ENCODE data around the gene RXRB.
A peak's percentile ranks its signal among the peaks of the same experiment; 100 is the strongest.
"Not testable (repeated sequence)": the region's sequence is repeated elsewhere in the genome, so short reads cannot be mapped to it uniquely, and the experiment has no call there.

RXRB gene

DNA sequence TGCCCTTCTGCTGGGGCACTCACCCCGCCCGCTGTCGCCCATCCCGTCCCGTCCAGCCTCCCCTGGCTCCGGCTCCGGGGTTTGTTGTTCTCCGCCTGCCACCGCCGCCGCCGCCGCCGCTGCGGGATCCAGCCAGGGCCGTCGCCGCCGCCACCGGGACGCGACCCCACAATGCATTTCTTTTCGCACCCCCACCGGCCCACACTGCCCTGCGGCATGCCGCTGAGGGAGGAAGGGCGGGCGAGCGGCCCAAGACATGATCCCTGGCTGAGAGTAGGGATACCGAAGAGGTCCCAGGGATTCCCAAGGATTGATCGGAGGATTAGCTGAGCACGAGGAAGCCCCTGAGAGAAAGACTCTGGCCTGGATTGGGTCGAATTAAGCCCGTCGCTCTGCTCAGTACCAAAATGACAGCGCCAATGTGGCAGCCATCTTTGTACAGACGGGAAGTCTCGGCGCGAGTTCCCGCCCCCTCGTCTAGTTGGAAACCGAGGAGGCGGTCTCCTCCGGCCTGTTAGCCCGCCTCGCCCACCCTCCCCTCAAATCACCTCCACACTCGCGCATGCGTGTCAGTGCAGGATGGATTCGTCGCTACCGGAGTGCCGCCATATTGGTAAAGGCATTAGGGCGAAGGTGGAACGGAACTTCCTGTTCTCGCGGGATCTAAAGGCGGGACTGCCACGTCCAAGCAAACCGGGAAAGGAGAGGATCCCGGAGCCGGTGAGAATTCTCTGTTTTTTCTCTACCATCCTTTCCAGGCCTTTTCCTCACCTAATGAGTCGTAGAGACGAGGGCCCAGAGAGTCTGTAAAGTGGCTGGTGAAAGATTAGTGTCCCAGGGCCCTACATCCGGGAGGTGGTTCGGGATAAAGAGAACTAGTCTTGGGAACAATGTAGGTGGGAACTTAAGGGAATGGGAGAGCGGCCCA, at the start of gene RXRB, which contains the start of gene SLC39A7:
RXRB (minus strand) TSS at position 447 of the 928 bp plus-strand sequence; CDS start at position 258, 189 bp downstream.
SLC39A7 (plus strand) TSS at position 649 of the 928 bp plus-strand sequence. CDS start 379 bp downstream, outside the sequence.
- DNase-seq (ENCODE audit: low read depth in 2 of 2), result peak; percentile 98 to 99

GRCh38 chr6:33249732-33250630, 49.5 kb upstream of the RXRB start:
- DNase-seq (ENCODE audit: low read depth in 2 of 2), result no peak

DNA sequence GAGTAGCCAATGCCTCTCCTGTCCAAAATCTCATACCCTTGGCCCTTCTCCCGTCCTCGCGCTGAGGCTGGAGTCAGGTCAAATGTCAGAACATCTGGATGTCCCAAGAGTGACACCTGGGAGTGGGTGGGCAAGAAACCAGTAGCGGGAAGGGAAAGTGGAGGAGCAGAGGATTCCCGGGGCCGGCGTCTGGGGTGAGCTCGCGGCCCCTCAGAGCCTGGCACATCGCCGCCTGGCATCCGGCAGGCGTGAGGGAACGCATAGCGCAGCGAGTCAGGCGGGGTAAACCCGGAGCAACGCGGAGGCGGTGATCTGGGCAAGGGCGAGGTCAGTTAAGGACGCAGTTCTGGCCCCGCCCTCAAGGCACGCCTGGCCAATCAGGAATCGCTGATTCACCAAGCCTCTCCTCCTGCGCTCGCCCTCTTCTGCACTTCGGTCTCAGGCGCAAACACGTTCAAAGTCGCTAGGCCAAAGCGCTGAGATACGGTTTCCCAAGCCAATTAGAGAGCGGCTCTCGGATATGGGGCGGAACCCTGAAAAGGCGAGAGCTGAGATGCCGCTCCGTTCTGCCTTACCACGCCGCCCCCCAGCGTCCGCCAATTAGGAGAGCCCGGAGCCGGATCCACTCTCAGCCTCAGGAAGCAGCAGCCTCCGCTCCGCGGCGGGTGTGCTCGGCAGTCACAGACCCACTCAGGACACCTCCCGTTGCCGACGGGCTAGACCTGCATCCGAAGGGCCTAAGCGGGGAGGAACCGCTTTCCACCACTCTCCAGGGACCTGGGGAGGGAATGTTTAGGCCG, 48.7 kb upstream of the RXRB start:
- peak; percentile 94 to 97 for DNase-seq (ENCODE audit: low read depth in 2 of 2)

- peak; percentile 9 to 13 for DNase-seq (ENCODE audit: low read depth in 2 of 2)
These were observed 48.1 kb upstream of the RXRB start for GRCh38 chr6:33248643-33248931.

DNA sequence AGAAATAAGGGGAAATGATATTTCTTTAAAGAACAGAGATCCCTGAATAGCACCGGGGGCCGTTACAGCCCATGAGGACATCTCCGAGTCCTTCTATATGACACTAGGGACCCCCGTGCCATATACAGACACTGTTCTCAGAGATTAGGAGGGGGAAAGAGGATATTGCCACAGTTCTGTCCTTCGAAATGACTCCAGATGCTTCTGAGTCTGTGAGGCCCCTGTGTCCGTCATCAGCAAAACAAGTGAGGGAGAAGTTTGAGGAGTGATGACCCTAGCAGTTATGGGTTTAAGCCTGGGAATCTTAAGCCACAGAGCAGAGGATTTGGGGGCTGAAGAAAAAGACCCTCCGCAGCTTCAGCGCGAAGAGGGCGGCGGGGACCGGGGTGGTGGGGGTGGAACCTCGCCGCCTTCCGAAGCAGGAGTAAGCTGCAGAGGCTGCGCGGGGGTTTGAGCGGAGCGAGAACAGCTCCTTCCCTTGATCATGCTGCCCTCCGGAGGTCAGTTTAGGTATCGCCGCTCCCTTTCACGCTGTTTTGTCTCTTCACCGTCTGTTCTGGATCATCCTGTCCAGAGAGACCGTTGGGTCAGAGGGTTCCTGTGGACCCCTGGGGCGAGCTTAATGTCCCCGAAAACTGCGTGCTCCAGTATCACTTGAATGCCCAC, 47.6 kb upstream of the RXRB start:
- DNase-seq (ENCODE audit: low read depth in 2 of 2), result peak; percentile 78 to 88

DNA sequence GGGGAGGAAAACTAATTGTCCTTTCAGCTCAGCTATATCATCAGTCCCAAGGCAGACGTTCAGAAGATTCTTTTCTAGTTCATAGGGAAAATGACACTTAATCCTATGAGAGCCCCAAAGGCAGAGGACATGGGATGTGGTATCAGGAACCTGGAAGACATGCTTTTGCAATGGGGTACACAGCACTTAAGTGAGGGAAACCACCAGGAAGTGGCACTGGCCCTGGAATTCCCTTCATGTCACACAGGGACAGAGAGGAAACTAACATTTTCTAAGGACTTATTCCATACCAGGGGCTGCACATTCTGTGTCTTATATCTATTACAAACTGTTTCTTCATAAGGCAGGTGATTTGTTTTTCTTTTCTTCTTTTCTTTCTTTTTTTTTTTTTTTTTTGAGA, 43.0 kb upstream of the RXRB start:
- no peak for DNase-seq (ENCODE audit: low read depth in 2 of 2)

DNA sequence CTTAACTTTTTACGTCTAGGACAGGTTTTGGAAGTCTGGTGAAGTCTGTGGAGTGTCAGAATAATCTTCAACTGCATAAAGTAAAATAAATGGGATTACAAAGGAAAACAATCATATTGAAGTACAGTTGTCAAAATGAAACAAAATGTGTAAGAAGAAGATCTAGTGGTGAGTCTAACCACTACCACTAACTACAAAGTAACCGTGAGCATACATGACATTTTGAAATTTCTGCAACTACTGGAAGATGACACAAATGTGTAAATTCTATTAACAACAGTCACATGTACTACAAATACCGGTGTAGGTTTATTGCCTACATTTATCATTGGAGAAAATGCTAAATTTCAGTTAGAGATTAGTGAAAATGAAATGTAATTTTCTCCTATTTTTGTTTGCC, 41.5 kb upstream of the RXRB start:
- no peak for DNase-seq (ENCODE audit: low read depth in 2 of 2)

GRCh38 chr6:33237741-33238140, 37.3 kb upstream of the RXRB start:
- DNase-seq (ENCODE audit: low read depth in 2 of 2), result no peak

GRCh38 chr6:33236852-33237251, 36.4 kb upstream of the RXRB start:
- DNase-seq (ENCODE audit: low read depth in 2 of 2), result no peak

DNA sequence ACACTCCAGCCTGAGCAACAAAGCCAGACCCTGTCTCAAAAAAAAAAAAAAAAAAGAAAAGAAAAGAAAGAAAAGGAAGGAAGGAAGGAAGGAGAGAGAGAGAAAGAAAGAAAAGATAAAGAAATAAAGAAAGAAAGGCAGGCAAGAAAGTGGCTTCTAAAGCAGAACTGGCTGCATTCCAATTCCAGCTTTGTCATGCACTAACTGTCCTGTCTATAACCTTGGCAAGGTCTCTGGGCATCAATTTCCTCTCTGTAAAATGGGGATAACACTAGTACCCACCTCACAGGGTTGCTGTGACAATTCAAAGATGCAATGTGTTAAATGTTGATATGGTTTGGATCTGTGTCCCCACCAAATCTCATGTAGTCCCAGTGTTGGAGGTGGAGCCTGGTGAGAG, 35.9 kb upstream of the RXRB start:
- no peak for DNase-seq (ENCODE audit: low read depth in 2 of 2)

DNA sequence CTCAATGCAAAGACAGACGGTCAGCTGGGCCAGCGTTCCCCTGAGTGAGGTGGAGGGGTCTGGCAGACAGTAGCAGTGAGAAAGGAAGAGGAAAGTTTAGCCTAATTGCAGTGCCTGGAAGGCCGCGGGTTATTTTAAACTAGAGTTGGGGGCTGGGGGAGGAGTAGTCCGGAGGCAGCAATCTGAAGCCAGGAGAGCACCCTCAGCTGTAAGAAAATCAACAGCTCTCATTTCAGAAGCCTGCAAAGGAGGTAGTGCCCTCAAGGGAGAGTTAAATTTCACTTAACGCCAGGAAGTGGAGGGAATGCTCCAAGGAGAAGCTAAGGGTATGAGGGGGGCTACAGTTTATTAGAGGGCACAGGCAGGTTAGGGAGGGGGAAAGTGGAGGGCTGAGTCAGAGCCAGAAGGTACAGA, 34.8 kb upstream of the RXRB start:
- no peak for DNase-seq (ENCODE audit: low read depth in 2 of 2)

DNA sequence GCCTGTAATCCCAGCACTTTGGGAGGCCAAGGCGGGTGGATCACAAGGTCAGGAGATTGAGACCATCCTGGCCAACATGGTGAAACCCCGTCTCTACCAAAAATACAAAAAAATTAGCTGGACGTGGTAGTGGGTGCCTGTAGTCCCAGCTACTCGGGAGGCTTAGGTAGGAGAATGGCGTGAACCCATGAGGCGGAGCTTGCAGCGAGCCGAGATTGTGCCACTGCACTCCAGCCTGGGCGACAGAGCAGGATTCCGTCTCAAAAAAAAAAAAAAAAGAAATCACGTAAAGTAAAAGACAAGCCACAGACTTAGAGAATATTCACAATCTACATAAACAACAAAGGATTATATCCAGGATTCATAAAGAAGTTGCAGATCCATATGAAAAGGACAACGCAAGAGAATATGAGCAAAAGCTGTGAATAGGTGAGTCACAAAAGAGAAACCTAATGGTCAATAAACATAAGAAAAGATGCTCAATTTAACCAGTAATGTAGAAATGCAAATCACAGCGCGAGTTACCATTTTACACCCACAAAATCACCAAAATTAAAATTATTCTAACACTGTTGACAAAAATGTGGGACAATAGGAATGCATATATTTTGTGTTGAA, 26.1 kb upstream of the RXRB start:
- DNase-seq (ENCODE audit: low read depth in 2 of 2), result not testable (repeated sequence)

- no peak for DNase-seq (ENCODE audit: low read depth in 2 of 2)
These were observed 17.2 kb upstream of the RXRB start for GRCh38 chr6:33217681-33218080.

DNA sequence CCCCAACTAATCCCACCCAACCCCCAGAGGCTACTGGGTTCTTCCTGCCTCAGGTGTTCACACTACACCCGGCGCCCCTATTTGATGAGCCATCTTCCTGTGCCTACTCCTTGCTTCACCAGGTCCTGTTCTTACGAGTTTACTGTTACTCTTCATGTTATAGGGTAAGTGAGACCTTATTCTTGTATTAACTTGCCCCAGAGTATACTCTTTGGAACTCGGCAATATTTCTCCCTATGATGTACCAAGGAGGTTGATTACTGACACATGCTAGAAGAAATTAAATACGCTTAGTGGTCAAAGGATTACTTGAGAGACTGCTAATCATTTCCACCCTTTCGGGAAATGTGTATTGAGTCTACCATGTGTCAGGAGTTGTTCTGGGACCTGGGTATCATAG, 16.8 kb upstream of the RXRB start:
- no peak for DNase-seq (ENCODE audit: low read depth in 2 of 2)

- no peak for DNase-seq (ENCODE audit: low read depth in 2 of 2)
These were observed 15.7 kb upstream of the RXRB start for GRCh38 chr6:33216117-33216649.

DNA sequence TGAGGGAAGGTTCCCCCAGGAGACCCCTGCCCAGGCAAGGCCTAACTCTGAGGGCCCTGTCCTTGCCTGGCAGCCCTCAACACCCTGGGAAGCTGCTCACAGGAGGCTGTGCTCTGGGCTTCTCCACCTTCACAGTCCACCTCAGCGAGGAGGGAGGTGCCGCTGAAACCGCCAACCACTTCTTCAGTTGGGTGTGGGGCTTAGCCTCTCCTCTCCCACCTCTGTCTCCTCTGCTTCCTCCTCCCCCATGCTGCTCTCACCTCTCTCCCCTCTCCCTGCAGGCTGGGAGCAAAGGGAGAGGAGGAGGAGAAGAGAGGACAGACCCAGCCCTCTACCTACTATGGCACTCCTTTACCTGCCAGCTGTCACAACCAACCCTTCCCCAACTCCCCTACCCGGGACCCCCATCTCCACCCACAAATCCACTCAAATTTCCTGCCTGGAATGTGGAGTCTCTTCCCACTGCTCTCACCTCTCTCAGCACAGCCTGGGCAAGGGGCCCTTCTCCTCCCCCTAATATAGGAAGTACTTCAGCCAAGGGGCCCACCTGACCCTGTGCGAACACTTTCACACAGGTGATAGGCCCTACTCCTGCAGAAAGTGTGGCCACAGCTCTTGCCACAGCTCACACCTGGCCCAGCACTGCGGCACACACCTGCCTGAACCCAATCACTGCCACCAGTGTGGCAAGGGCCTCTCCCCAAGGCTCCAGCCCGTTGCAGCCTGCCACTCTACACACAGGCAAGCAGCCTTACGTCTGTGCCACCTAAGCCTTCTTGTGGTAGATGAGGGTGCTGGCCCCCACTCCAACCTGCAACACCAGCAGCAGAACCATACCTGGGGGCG, 15.0 kb upstream of the RXRB start:
- DNase-seq (ENCODE audit: low read depth in 2 of 2), result no peak

DNA sequence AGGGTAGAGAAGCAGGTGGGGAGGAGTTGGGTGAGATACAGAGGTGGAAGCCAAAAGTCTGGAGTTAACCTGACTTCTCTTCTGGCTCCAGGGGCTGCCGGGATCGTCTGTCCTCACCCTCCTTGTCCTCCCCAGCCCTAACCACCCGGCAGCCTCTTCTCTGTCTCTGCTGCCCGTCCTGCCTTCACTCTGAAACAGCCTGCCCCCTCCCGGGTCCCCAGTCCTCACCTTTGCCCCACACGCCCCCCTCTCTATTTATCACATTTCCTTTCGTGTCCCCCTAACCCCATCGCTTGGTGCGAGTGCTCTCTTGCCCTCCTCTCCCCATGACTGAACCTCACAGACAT, 13.5 kb upstream of the RXRB start:
- DNase-seq (ENCODE audit: low read depth in 2 of 2), result no peak

GRCh38 chr6:33213166-33213988, 12.9 kb upstream of the RXRB start:
- no peak for DNase-seq (ENCODE audit: low read depth in 2 of 2)

DNA sequence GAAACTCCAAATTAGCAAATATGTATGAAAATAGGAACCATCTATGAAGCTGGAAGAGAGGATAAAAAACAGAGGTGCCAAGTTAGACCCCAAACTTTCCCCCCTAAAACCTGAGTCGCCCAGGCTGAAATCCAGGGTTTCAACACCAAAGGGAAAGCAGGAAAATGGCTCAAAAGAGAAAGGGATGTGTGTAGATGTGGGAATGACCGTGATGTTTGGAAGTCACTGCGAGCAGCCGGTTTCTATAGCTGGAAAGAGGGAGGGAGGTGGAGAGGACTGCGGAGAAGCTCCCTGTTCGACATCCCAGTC, 12.3 kb upstream of the RXRB start:
- DNase-seq (ENCODE audit: low read depth in 2 of 2), result no peak

Measured in stimulated activated CD4-positive, alpha-beta T cell treated with anti-CD3 and anti-CD28 coated beads, Interleukin-15, amount 100 ng/mL, for 48 hours (primary cell).